WI38 (cell line): ENCODE results near the gene MT1F.

Source experiments
- H3K4me3 ChIP-seq: 2 replicates; pipeline ENCODE4 v1.5.1; 2011; ENCODE audit warnings: low read depth, mild to moderate bottlenecking, control low read depth, low read length
- TF ChIP-seq, protein P1 (sequence below): IDR thresholded peaks from 2 replicates; pipeline ENCODE4 v1.5.1; 2012; ENCODE audit warnings: low read depth, mild to moderate bottlenecking, control low read depth, low read length

Gene MT1F

DNA sequence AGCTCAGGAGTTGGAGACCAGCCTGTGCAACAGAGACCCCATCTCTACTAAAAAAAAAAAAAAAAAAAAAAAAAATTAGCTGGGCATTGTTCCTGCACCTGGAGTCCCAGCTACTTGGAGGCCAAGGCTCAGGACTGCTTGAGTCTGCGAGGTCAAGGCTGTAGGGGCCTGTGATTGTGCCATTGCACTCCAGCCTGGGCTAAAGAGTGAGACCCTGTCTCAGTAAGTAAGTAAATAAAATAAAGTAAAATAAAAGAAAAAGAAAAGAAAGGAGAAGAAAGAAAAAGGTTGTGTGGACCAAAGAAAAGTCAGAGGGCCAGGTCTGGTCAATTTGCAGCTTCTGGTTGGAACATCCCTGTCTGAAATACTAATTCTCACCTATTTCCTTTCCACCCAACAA lies 42.9 kb downstream of the MT1F start:
- no peak overlapping the region for H3K4me3 ChIP-seq
- TF ChIP-seq, protein P1, sequence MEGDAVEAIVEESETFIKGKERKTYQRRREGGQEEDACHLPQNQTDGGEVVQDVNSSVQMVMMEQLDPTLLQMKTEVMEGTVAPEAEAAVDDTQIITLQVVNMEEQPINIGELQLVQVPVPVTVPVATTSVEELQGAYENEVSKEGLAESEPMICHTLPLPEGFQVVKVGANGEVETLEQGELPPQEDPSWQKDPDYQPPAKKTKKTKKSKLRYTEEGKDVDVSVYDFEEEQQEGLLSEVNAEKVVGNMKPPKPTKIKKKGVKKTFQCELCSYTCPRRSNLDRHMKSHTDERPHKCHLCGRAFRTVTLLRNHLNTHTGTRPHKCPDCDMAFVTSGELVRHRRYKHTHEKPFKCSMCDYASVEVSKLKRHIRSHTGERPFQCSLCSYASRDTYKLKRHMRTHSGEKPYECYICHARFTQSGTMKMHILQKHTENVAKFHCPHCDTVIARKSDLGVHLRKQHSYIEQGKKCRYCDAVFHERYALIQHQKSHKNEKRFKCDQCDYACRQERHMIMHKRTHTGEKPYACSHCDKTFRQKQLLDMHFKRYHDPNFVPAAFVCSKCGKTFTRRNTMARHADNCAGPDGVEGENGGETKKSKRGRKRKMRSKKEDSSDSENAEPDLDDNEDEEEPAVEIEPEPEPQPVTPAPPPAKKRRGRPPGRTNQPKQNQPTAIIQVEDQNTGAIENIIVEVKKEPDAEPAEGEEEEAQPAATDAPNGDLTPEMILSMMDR = no peak

DNA sequence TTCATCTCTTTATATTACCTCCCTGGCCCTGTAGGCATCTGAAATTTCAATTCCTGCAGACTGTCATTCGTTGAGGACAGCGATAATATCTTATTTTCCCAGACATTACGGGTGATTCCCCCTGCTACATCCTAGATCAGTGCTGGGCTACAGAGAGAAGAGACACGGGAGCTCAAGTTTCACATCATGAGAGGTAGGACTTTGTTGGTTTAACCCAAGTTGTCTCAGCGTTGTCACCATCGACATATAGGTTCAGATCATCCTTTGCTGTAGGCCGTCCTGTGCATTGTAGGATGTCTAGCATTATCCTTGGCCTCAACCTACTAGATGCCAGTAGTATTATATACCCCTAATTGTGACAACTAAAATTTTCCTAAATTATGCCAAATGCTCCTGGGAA lies 43.8 kb downstream of the MT1F start:
- TF ChIP-seq, protein P1 = no peak

DNA sequence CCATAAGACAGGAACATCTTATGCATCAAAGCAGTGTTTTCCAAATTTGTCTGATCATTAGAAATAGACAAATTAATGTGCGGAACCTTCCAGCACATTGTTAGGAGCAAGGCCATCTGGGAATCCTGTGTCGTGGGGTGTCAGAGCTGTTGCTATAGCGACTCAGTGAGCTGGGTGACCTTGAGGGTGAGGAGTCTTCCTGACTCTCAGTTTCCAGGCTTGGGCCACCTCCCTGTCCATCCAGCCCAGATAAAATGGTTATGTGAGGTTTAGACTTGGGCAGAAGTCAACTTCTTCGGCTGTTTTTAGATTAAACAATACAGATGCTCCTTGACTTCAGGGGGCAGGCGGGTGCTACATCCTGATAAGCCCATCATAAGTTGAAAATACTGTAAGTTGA lies 45.1 kb downstream of the MT1F start:
- TF ChIP-seq, protein P1 = no peak
- no peak overlapping the region for H3K4me3 ChIP-seq

More for the DNA sequence above, 43.8 kb downstream of the MT1F start:
- no peak overlapping the region for H3K4me3 ChIP-seq
